MM.1S (cell line): ENCODE results near the gene STRIP2.

Source experiments
- DNase-seq: peaks from one replicate; pipeline ENCODE4 v3.0.0-alpha.2; 2015
- H2AFZ ChIP-seq: fragments of 300-600 bp; sonication (generic); 2 replicates; pipeline ENCODE4 v1.6.0; 2016; ENCODE audit warnings: antibody characterized with exemption, low read length
- H3F3A ChIP-seq: fragments of 300-600 bp; sonication (generic); 2 replicates; pipeline ENCODE4 v1.6.1; 2016; ENCODE audit warnings: mild to moderate bottlenecking, antibody characterized with exemption, low read length, moderate library complexity, mixed read lengths; ENCODE audit not compliant: insufficient read depth
- H3K27ac ChIP-seq: fragments of 300-600 bp; sonication (generic); 2 replicates; pipeline ENCODE4 v1.5.1; 2016; ENCODE audit warnings: mild to moderate bottlenecking, low read length
- H3K27me3 ChIP-seq: fragments of 300-600 bp; sonication (generic); replicated peaks from 2 replicates; pipeline ENCODE4 v1.6.0; 2016; ENCODE audit warnings: low read length; ENCODE audit not compliant: insufficient read depth
- H3K36me3 ChIP-seq: fragments of 300-600 bp; sonication (generic); replicated peaks from 2 replicates; pipeline ENCODE4 v1.6.1; 2016; ENCODE audit warnings: mild to moderate bottlenecking, low read length, mixed read lengths; ENCODE audit not compliant: insufficient read depth
- H3K4me1 ChIP-seq: fragments of 300-600 bp; sonication (generic); 2 replicates; pipeline ENCODE4 v1.6.1; 2016; ENCODE audit warnings: low read length, mixed read lengths
- H3K4me2 ChIP-seq: fragments of 300-600 bp; sonication (generic); 2 replicates; pipeline ENCODE4 v1.6.0; 2016; ENCODE audit warnings: low read depth, low read length
- H3K4me3 ChIP-seq: fragments of 300-600 bp; sonication (generic); 2 replicates; pipeline ENCODE4 v1.5.1; 2016; ENCODE audit warnings: low read length, mixed read lengths
- H3K79me2 ChIP-seq: fragments of 300-600 bp; sonication (generic); 2 replicates; pipeline ENCODE4 v1.6.1; 2016; ENCODE audit warnings: mixed run types, low read length, mixed read lengths
- H3K9ac ChIP-seq: fragments of 300-600 bp; sonication (generic); 2 replicates; pipeline ENCODE4 v1.6.1; 2016; ENCODE audit warnings: low read length, mixed read lengths
- H3K9me2 ChIP-seq: fragments of 300-600 bp; sonication (generic); replicated peaks from 2 replicates; pipeline ENCODE4 v1.6.1; 2016; ENCODE audit warnings: mild to moderate bottlenecking, low read length, mixed read lengths; ENCODE audit not compliant: insufficient read depth
- H3K9me3 ChIP-seq: fragments of 300-600 bp; sonication (generic); replicated peaks from 2 replicates; pipeline ENCODE4 v1.6.1; 2016; ENCODE audit warnings: mild to moderate bottlenecking, low read length, mixed read lengths; ENCODE audit not compliant: insufficient read depth
- H4K20me1 ChIP-seq: fragments of 300-600 bp; sonication (generic); 2 replicates; pipeline ENCODE4 v1.6.1; 2016; ENCODE audit warnings: mild to moderate bottlenecking, low read length, moderate library complexity, mixed read lengths; ENCODE audit not compliant: insufficient read depth
- CTCF ChIP-seq: fragments of 300-600 bp; sonication (generic); IDR thresholded peaks from 2 replicates; pipeline ENCODE4 v1.5.1; 2016; ENCODE audit warnings: antibody characterized with exemption, low read length, mixed read lengths
- EZH2 ChIP-seq: fragments of 300-600 bp; sonication (generic); optimal IDR thresholded peaks from 2 replicates; pipeline ENCODE3; 2017; ENCODE audit warnings: low read depth, mild to moderate bottlenecking, antibody characterized with exemption, low read length, mixed read lengths
- EZH2phosphoT487 ChIP-seq: fragments of 300-600 bp; sonication (generic); IDR thresholded peaks from 2 replicates; pipeline ENCODE4 v1.6.1; 2018; ENCODE audit warnings: antibody characterized with exemption, low read length

The STRIP2 gene

GRCh38 chr7:129457101-129457500, 22.9 kb downstream of the STRIP2 start:
- H3K4me3 ChIP-seq: no peak overlapping the region
- H3K9ac ChIP-seq: no peak overlapping the region
- no peaks in the 10 kb centered on the region for H4K20me1 ChIP-seq
- H3K27ac ChIP-seq: no peak overlapping the region
- no peak overlapping the region for H3K4me2 ChIP-seq
- H3K36me3 ChIP-seq: no peaks in the 10 kb centered on the region
- no peaks in the 10 kb centered on the region for H3K79me2 ChIP-seq
- peaks cover 14% of the 10 kb centered on the region for H3K4me1 ChIP-seq
- DNase-seq: no peak
- H3K27me3 ChIP-seq: no peaks in the 10 kb centered on the region
- no peak overlapping the region for H2AFZ ChIP-seq
- H3F3A ChIP-seq: no peaks in the 10 kb centered on the region
- H3K9me3 ChIP-seq: no peaks in the 10 kb centered on the region
- no peaks in the 10 kb centered on the region for H3K9me2 ChIP-seq
- no peak for TF ChIP-seq CTCF
- no peak for TF ChIP-seq EZH2phosphoT487
- no peak for TF ChIP-seq EZH2

GRCh38 chr7:129458171-129458570, 23.9 kb downstream of the STRIP2 start:
- TF ChIP-seq CTCF: no peak
- TF ChIP-seq EZH2phosphoT487: no peak
- TF ChIP-seq EZH2: no peak
- no peaks in the 10 kb centered on the region for H3K36me3 ChIP-seq
- no peak overlapping the region for H3K9ac ChIP-seq

GRCh38 chr7:129461809-129462208, 27.6 kb downstream of the STRIP2 start:
- Histone ChIP-seq H3K27me3 (no peaks in the 10 kb centered on the region), H3K4me1 (no peaks in the 10 kb centered on the region), H3F3A (no peaks in the 10 kb centered on the region), H3K9me2 (no peaks in the 10 kb centered on the region), H3K79me2 (no peaks in the 10 kb centered on the region), H3K9ac (no peak overlapping the region), H2AFZ (no peak overlapping the region), H3K4me3 (no peak overlapping the region), H4K20me1 (no peaks in the 10 kb centered on the region), H3K27ac (no peak overlapping the region), H3K36me3 (no peaks in the 10 kb centered on the region), H3K4me2 (no peak overlapping the region), H3K9me3 (no peaks in the 10 kb centered on the region)
- DNase-seq: no peak
- no peak for TF ChIP-seq EZH2
- no peak for TF ChIP-seq EZH2phosphoT487
- no peak for TF ChIP-seq CTCF

More at GRCh38 chr7:129458171-129458570, 23.9 kb downstream of the STRIP2 start:
- no peak overlapping the region for H3K4me2 ChIP-seq
- no peaks in the 10 kb centered on the region for H3K9me3 ChIP-seq
- H3K4me3 ChIP-seq: no peak overlapping the region
- H3K9me2 ChIP-seq: no peaks in the 10 kb centered on the region
- no peaks in the 10 kb centered on the region for H3F3A ChIP-seq
- H3K27ac ChIP-seq: no peak overlapping the region
- H4K20me1 ChIP-seq: no peaks in the 10 kb centered on the region
- H2AFZ ChIP-seq: no peak overlapping the region
- no peaks in the 10 kb centered on the region for H3K27me3 ChIP-seq
- H3K79me2 ChIP-seq: no peaks in the 10 kb centered on the region
- H3K4me1 ChIP-seq: peaks cover 11% of the 10 kb centered on the region
- no peak for DNase-seq
